ENCODE data around the gene KRTAP20-2. TPM values are rescaled to one million over a fixed set of nuclear protein-coding genes. Genes with fewer than 3 reads are reported as not detected.

KRTAP20-2 gene
- total and polyA plus RNA-seq, 12 donors: not detected

DNA sequence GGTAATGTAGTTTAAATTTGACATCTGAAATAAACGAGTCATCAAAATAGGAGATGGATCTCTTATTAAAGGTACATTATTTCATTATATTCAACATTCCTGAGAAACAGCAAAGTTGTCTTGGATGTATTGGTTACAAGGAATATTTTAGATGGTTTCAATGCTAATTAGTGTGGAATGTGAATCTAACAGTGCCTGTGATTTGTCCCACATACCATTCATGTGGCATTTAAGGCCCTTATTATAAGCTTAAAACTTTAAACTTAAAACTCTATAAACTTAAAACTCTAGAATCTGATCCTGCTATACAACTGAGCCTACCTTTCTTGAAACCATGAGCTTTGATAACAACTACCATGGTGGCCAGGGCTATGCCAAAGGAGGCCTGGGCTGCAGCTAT, 34.2 kb upstream of the KRTAP20-2 start, which contains the start of gene KRTAP22-1:
TSS of gene KRTAP22-1 (plus strand) at position 301 of the 400 bp plus-strand sequence.
- WGBS, 4 donors: 26 to 43% (median 39%) methylated on average over 1 of the region's 1 CpG
- Histone ChIP-seq H3K9me3 (replicated peaks in 1 of 3) (no peaks in the 10 kb centered on the region), H3K4me3 (no peak within 1 kb of the TSS), H3K27me3 (no peaks in the 10 kb centered on the region), H3K27ac (no peak within 1 kb of the TSS), H3K4me1 (replicated peaks in 1 of 2) (no peaks in the 10 kb centered on the region), H3K36me3 (replicated peaks in 1 of 2) (no peaks in the 10 kb centered on the region)
- intact Hi-C loops (cut with DNase I): no loop called here
- DNase-seq: no peak
- TF ChIP-seq, protein P1, sequence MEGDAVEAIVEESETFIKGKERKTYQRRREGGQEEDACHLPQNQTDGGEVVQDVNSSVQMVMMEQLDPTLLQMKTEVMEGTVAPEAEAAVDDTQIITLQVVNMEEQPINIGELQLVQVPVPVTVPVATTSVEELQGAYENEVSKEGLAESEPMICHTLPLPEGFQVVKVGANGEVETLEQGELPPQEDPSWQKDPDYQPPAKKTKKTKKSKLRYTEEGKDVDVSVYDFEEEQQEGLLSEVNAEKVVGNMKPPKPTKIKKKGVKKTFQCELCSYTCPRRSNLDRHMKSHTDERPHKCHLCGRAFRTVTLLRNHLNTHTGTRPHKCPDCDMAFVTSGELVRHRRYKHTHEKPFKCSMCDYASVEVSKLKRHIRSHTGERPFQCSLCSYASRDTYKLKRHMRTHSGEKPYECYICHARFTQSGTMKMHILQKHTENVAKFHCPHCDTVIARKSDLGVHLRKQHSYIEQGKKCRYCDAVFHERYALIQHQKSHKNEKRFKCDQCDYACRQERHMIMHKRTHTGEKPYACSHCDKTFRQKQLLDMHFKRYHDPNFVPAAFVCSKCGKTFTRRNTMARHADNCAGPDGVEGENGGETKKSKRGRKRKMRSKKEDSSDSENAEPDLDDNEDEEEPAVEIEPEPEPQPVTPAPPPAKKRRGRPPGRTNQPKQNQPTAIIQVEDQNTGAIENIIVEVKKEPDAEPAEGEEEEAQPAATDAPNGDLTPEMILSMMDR (IDR thresholded peaks at IDR 0.05): no peak
- no peak for TF ChIP-seq POLR2A (IDR thresholded peaks at IDR 0.05)

DNA sequence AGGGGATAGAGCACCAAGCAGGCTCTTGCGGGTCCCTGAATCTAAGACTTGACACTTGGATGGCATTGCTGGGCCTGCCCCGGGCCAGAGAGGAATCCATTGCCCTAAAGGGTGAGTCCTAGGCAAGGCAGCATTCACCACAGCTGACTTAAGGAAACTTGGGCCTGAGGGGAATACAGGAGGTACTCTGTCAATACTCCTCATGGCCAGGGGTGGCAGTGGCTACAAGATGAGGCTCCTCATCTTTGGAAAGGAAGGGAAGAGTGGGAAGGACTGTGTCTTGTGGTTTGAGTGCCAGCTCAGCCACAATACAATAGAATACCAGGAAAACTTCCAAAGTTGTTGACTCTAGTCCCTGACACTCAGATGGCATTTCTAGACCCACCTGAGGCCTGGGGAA, 29.0 kb upstream of the KRTAP20-2 start:
- Histone ChIP-seq H3K27ac (no peak overlapping the region), H3K36me3 (replicated peaks in 1 of 2) (no peaks in the 10 kb centered on the region), H3K27me3 (no peaks in the 10 kb centered on the region), H3K9me3 (replicated peaks in 1 of 3) (no peaks in the 10 kb centered on the region), H3K4me1 (replicated peaks in 1 of 2) (no peaks in the 10 kb centered on the region), H3K4me3 (no peak overlapping the region)
- DNase-seq: no peak
- no peak for TF ChIP-seq POLR2A (IDR thresholded peaks at IDR 0.05)
- TF ChIP-seq, protein P1 (IDR thresholded peaks at IDR 0.05): no peak
- intact Hi-C loops (cut with DNase I): no loop called here
- 78 to 100% (median 93%) methylated on average over 1 to 2 of the region's 2 CpGs for WGBS, 4 donors

DNA sequence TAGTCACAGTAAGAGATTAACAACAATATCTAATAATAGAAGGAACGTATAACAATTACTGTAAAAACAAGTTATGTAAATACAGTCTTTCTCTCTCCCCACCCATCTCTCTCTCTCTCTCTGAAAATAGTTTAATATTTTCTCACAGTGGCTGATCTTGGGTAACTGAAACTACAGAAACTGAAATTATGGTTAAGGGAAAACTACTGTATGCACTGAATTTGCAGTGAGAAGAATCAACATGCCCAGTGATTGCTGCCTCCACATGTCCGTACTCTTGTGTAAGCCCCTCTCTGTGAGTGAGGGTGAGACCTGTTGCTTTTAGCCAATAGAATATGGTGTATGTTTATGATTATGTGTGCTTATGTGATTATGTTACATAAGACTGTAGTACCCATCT, 22.9 kb upstream of the KRTAP20-2 start:
- H3K4me3 ChIP-seq: no peak overlapping the region
- 64 to 88% (median 81%) methylated on average over 2 of the region's 2 CpGs for WGBS, 4 donors

DNA sequence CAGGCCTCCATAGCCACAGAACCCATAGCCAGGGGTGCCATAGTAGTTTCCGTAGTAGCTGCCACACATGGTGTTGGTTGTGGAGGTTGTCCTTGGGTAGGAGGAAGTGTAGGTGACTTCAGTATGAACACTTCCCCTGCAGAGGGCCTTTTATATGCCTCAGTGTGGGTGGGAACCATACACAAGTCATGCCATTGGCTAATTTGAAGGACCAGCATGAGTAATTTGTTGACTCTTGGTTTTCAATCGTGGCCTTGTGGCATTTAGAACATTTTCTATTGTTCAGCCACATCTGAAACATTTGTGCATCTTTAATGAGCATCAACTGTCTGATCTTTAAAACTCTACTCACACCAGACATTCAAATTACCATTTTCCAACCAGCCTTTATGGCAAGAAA, 21.2 kb upstream of the KRTAP20-2 start, which contains the start of gene KRTAP6-1:
TSS of gene KRTAP6-1 (minus strand) at position 95 of the 400 bp plus-strand sequence. CDS start at position 69, 26 bp downstream.
- TF ChIP-seq POLR2A (IDR thresholded peaks at IDR 0.05): no peak
- TF ChIP-seq, protein P1 (IDR thresholded peaks at IDR 0.05): no peak
- Histone ChIP-seq H3K27me3 (no peaks in the 10 kb centered on the region), H3K27ac (no peak within 1 kb of the TSS), H3K4me1 (replicated peaks in 1 of 2) (no peaks in the 10 kb centered on the region), H3K9me3 (replicated peaks in 1 of 3) (no peaks in the 10 kb centered on the region), H3K4me3 (no peak within 1 kb of the TSS), H3K36me3 (replicated peaks in 1 of 2) (no peaks in the 10 kb centered on the region)
- no peak for DNase-seq
- intact Hi-C loops (cut with DNase I): no loop called here
- 69 to 80% (median 73%) methylated on average over 1 to 2 of the region's 2 CpGs for WGBS, 4 donors

More for the DNA sequence above, 22.9 kb upstream of the KRTAP20-2 start:
- DNase-seq: no peak
- no peak overlapping the region for H3K27ac ChIP-seq
- no peaks in the 10 kb centered on the region for H3K27me3 ChIP-seq
- no peaks in the 10 kb centered on the region for H3K36me3 ChIP-seq (replicated peaks in 1 of 2)
- TF ChIP-seq, protein P1 (IDR thresholded peaks at IDR 0.05): no peak
- TF ChIP-seq POLR2A (IDR thresholded peaks at IDR 0.05): no peak
- no peaks in the 10 kb centered on the region for H3K4me1 ChIP-seq (replicated peaks in 1 of 2)
- H3K9me3 ChIP-seq (replicated peaks in 1 of 3): no peaks in the 10 kb centered on the region
- intact Hi-C loops (cut with DNase I): no loop called here
